ENCODE measurements around the gene CAMSAP1.

GRCh38 chr9:135785013-135785575, 122.3 kb downstream of the CAMSAP1 start:
- TF ChIP-seq CTCF (IDR thresholded peaks at IDR 0.05; ENCODE audit: low read length) (no peak), EZH2 (IDR thresholded peaks at IDR 0.05; ENCODE audit: borderline replicate concordance, low read length) (no peak)
